ENCODE measurements around the gene TIMM50. TPM values are rescaled to one million over a fixed set of nuclear protein-coding genes. Genes with fewer than 3 reads are reported as not detected.
A peak's percentile ranks its signal among the peaks of the same experiment; 100 is the strongest.

The TIMM50 gene
- total and polyA plus RNA-seq, 4 donors: 24.3 to 39.9 (median 30.5) TPM

DNA sequence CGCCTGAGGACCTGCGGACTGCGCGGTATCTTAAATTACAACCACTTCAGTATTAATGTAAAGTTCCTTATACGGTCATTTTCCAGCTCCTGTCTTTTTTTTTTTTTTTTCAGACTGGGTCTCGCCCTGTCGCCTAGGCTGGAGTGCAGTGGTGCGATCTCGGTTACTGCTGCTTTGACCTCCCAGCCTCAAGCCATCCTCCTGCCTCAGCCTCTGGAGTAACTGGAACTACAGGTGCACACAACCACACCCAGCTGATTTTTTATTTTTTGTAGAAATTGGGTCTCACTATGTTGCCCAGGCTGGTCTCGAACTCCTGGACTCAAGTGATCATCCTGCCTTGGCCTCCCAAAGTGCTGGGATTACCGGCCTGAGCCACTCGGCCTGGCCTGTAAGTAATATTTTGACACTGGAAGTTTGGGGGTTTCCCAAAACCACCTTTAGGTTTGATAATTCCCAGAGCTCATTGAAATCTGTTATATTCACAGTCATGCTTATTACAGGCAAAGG, 52.4 kb downstream of the TIMM50 start (continued):
- TF ChIP-seq, protein P1, sequence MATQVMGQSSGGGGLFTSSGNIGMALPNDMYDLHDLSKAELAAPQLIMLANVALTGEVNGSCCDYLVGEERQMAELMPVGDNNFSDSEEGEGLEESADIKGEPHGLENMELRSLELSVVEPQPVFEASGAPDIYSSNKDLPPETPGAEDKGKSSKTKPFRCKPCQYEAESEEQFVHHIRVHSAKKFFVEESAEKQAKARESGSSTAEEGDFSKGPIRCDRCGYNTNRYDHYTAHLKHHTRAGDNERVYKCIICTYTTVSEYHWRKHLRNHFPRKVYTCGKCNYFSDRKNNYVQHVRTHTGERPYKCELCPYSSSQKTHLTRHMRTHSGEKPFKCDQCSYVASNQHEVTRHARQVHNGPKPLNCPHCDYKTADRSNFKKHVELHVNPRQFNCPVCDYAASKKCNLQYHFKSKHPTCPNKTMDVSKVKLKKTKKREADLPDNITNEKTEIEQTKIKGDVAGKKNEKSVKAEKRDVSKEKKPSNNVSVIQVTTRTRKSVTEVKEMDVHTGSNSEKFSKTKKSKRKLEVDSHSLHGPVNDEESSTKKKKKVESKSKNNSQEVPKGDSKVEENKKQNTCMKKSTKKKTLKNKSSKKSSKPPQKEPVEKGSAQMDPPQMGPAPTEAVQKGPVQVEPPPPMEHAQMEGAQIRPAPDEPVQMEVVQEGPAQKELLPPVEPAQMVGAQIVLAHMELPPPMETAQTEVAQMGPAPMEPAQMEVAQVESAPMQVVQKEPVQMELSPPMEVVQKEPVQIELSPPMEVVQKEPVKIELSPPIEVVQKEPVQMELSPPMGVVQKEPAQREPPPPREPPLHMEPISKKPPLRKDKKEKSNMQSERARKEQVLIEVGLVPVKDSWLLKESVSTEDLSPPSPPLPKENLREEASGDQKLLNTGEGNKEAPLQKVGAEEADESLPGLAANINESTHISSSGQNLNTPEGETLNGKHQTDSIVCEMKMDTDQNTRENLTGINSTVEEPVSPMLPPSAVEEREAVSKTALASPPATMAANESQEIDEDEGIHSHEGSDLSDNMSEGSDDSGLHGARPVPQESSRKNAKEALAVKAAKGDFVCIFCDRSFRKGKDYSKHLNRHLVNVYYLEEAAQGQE (IDR thresholded peaks at IDR 0.05): no peak

DNA sequence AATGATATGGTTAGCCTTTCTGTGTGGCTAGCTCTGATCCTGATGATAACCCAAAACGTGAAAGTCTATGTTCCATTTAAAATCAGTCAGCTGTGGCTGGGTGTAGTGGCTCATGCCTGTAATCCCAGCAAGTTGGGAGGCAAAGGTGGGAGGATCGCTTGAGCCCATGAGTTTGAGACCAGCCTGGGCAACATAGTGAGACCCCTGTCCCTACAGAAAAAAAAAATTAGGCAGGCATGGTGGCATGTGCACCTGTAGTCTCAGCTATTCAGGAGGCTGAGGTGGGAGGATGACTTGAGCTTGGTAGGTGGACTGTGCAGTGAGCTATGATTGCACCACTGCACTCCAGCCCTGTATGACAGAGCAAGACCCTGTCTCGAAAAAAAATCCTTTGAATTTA, 53.2 kb downstream of the TIMM50 start:
- Histone ChIP-seq H3K27ac (ENCODE audit: low read depth in 1 of 2, low read length in 2 of 2) (no peak overlapping the region), H3K9ac (ENCODE audit: low read depth in 1 of 2, low read length in 2 of 2) (no peak overlapping the region), H3K9me3 (ENCODE audit: control insufficient read depth in 4 of 4, low read length in 3 of 4) (no peaks in the 10 kb centered on the region), H3K4me1 (ENCODE audit: control insufficient read depth in 4 of 4, insufficient read depth in 4 of 4, low read length in 3 of 4) (peaks cover 0 to 18% (median 14%) of the 10 kb centered on the region in 4 donors), H3K27me3 (ENCODE audit: control insufficient read depth in 4 of 4, insufficient read depth in 4 of 4, low read length in 3 of 4) (no peaks in the 10 kb centered on the region), H3K36me3 (ENCODE audit: control insufficient read depth in 4 of 4, insufficient read depth in 3 of 4, low read depth in 1 of 4, low read length in 3 of 4) (no peaks in the 10 kb centered on the region), H3K4me3 (ENCODE audit: low read depth in 1 of 3, low read length in 3 of 3) (no peak overlapping the region)
- DNase-seq (ENCODE audit: low spot score): no peak
- TF ChIP-seq SP1 (IDR thresholded peaks at IDR 0.05): no peak
- TF ChIP-seq HNF4G (IDR thresholded peaks at IDR 0.05): no peak
- WGBS: 65% methylated on average over 3 of the region's 3 CpGs

DNA sequence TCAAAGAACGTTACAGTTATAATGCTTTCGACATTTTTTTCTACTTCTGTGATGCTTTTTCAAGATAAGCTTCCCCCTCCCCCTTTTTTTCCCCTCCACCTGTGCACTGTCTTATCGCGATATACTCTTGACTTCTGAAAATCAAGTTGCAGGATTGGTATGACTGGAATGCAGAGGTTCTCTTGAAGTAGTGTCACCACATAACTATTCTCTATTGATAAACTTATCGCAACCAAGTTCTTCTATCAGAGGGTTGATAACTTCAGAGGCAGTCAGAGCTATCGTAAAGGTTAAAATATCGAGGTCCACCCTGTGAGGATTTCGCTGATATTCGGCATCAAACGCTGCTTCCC, 58.5 kb downstream of the TIMM50 start:
- H3K4me3 ChIP-seq (ENCODE audit: low read depth in 1 of 3, low read length in 3 of 3): peak overlapping the region; percentile 94 to 99 (median 96)
- WGBS: 3% methylated on average over 10 of the region's 10 CpGs
- TF ChIP-seq EGR1 (IDR thresholded peaks at IDR 0.05; ENCODE audit: low read depth in 2 of 2): no peak
- TF ChIP-seq, protein P2, sequence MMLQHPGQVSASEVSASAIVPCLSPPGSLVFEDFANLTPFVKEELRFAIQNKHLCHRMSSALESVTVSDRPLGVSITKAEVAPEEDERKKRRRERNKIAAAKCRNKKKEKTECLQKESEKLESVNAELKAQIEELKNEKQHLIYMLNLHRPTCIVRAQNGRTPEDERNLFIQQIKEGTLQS (IDR thresholded peaks at IDR 0.05): no peak
- H3K4me1 ChIP-seq (ENCODE audit: control insufficient read depth in 4 of 4, insufficient read depth in 4 of 4, low read length in 3 of 4): peaks cover 0 to 16% (median 9%) of the 10 kb centered on the region in 4 donors
- peak overlapping the region; percentile 81 to 93 for H3K9ac ChIP-seq (ENCODE audit: low read depth in 1 of 2, low read length in 2 of 2)
- H3K9me3 ChIP-seq (ENCODE audit: control insufficient read depth in 4 of 4, low read length in 3 of 4): no peaks in the 10 kb centered on the region
- no peaks in the 10 kb centered on the region for H3K27me3 ChIP-seq (ENCODE audit: control insufficient read depth in 4 of 4, insufficient read depth in 4 of 4, low read length in 3 of 4)
- H3K27ac ChIP-seq (ENCODE audit: low read depth in 1 of 2, low read length in 2 of 2): peak overlapping the region; percentile 87 to 90
- no peak for DNase-seq (ENCODE audit: low spot score)
- no peaks in the 10 kb centered on the region for H3K36me3 ChIP-seq (ENCODE audit: control insufficient read depth in 4 of 4, insufficient read depth in 3 of 4, low read depth in 1 of 4, low read length in 3 of 4)

DNA sequence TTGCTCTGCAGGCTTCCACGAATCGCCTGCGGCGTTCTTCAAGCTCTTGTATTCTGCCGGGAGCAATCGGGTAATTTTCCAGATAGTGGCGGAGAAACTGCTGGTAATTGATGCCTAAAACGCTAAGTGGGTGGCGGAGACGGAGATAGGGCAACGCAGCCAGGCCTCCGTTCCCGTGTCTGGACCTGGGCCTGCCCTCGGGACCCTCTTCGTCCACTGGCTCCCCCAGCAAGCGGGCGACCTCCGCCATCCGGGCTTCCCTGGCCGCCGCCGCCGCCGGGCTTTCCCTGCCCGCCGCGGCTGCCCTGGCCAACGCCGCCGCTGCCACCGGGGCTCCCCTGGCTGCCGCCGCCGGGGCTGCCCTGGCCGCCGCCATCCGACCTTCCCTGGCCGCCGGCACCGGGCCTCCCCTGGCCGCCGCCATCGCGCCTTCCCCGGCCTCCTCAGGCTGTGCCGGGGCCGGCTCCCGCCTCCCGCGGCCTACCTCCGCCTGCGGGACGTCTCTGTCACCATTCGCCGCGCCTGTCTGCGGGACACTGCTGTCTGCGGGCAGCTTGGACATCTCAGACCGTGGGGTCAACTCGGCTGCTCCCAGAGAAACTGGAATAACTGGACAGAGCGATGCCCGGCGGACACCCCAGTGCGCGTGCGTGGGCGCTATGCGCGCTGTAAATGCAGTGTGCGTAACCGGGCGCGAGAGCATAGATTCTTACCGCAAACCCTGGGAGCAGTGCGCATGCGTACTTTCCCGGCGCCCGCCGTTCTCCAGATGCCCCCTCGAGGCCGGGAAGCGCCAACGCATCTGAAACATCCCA, 59.1 kb downstream of the TIMM50 start, which contains the start of gene EID2:
TSS of gene EID2 (minus strand) at position 644 of the 815 bp plus-strand sequence. CDS start at position 562, 82 bp downstream.
- under 1% methylated on average over 84 of the region's 84 CpGs for WGBS
- TF ChIP-seq, protein P1 (IDR thresholded peaks at IDR 0.05): peak; percentile 69
- TF ChIP-seq FOXA1 (IDR thresholded peaks at IDR 0.05) (no peak), RXRA (IDR thresholded peaks at IDR 0.05) (peak in 1 of 2 donors; percentile 48), HNF4A (conservative IDR thresholded peaks at IDR 0.05) (peak in 1 of 2 donors; percentile 17), JUND (IDR thresholded peaks at IDR 0.05) (no peak), NR2F2 (IDR thresholded peaks at IDR 0.05) (peak; percentile 5), RAD21 (IDR thresholded peaks at IDR 0.05) (peak; percentile 73 to 80)
- TF ChIP-seq, protein P2 (IDR thresholded peaks at IDR 0.05): no peak
- TF ChIP-seq, protein P3, sequence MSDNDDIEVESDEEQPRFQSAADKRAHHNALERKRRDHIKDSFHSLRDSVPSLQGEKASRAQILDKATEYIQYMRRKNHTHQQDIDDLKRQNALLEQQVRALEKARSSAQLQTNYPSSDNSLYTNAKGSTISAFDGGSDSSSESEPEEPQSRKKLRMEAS (IDR thresholded peaks at IDR 0.05): peak; percentile 35
- TF ChIP-seq, protein P4, sequence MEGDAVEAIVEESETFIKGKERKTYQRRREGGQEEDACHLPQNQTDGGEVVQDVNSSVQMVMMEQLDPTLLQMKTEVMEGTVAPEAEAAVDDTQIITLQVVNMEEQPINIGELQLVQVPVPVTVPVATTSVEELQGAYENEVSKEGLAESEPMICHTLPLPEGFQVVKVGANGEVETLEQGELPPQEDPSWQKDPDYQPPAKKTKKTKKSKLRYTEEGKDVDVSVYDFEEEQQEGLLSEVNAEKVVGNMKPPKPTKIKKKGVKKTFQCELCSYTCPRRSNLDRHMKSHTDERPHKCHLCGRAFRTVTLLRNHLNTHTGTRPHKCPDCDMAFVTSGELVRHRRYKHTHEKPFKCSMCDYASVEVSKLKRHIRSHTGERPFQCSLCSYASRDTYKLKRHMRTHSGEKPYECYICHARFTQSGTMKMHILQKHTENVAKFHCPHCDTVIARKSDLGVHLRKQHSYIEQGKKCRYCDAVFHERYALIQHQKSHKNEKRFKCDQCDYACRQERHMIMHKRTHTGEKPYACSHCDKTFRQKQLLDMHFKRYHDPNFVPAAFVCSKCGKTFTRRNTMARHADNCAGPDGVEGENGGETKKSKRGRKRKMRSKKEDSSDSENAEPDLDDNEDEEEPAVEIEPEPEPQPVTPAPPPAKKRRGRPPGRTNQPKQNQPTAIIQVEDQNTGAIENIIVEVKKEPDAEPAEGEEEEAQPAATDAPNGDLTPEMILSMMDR (IDR thresholded peaks at IDR 0.05; ENCODE audit: low read depth, low read length, missing input control): peak; percentile 87

More for the DNA sequence above, 59.1 kb downstream of the TIMM50 start, which contains the start of gene EID2:
- Histone ChIP-seq H3K27ac (ENCODE audit: low read depth in 1 of 2, low read length in 2 of 2) (peak within 1 kb of the TSS; percentile 87 to 90), H3K27me3 (ENCODE audit: control insufficient read depth in 4 of 4, insufficient read depth in 4 of 4, low read length in 3 of 4) (no peaks in the 10 kb centered on the region), H3K36me3 (ENCODE audit: control insufficient read depth in 4 of 4, insufficient read depth in 3 of 4, low read depth in 1 of 4, low read length in 3 of 4) (no peaks in the 10 kb centered on the region), H3K9me3 (ENCODE audit: control insufficient read depth in 4 of 4, low read length in 3 of 4) (no peaks in the 10 kb centered on the region), H3K9ac (ENCODE audit: low read depth in 1 of 2, low read length in 2 of 2) (peak within 1 kb of the TSS; percentile 81 to 93), H3K4me1 (ENCODE audit: control insufficient read depth in 4 of 4, insufficient read depth in 4 of 4, low read length in 3 of 4) (peaks cover 0 to 16% (median 9%) of the 10 kb centered on the region in 4 donors), H3K4me3 (ENCODE audit: low read depth in 1 of 3, low read length in 3 of 3) (peak within 1 kb of the TSS; percentile 94 to 99 (median 96))
- DNase-seq (ENCODE audit: low spot score): peak; percentile 94

Data from liver (tissue), 9 donors.